ENCODE results near the gene NUDC. TPM values are rescaled to one million over a fixed set of nuclear protein-coding genes. Genes with fewer than 3 reads are reported as not detected.

The NUDC gene
- total and polyA plus RNA-seq, 5 experiments from 2014 or later: 46.6 to 131 (median 104) TPM

DNA sequence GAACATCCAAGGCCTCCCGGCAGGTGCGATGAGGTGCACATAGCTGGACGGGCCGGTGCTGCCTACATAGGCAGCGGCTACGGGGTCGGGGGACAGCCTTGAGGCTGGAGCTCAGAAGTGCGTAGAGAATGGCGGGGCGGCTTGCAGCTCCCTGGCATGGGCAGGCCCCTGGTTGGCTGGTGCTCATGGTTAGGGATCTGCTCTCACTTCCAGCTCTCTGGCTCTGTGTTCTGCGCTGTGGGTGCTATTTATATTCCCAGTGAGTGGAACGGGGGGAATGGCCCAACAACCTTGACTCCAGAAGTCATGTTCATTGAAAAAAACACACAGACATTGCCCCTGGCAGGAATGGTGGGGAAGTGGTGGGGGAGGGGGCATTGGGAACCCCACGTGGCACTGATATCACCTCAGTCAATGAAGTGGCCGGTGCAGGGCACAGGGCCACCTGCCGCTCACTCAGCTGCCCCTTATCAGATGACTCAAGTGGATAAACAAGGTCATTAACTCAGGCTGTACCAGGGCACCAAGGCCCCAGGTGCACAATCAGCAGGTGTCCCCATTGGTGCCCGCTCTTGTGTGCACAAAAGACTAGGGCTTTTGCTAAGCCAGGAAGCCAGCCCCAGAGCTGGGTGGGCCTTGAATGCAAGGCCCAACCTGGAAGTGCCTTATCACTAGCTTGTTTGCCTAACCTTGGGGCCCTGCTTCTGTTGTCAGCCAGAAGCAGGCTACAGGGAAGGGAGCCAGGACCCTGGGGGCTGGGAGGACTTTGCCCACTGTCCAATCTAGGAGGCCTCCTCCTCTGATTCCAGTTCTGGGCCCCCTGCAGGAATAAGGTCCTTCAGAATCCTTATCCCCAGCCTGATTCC, 7.6 kb upstream of the NUDC start, which contains the start of gene NR0B2:
Gene NR0B2 (minus strand): TSS at position 222 of the 866 bp plus-strand sequence. CDS start 35 bp downstream, at position 187.
- POLR2A ChIA-PET: interaction anchor here (0.7 to 1.5 kb wide), 2 partner anchors 27 to 413 kb away, joined by 3 read pairs; no protein-coding TSS in a partner anchor
- H3K27me3 Mint-ChIP-seq: peaks cover 0 to 2% (median 0%) of the 10 kb centered on the region in 5 donors
- no peaks in the 10 kb centered on the region for H3K36me3 Mint-ChIP-seq
- no peaks in the 10 kb centered on the region for H3K9me3 Mint-ChIP-seq
- H3K4me3 Mint-ChIP-seq: no peak within 1 kb of the TSS
- peak within 1 kb of the TSS in 1 of 10 donors; percentile 62 for H3K27ac Mint-ChIP-seq
- DNase-seq (no peak), ATAC-seq (no peak)
- H3K4me1 Mint-ChIP-seq: peaks cover 0 to 4% (median 0%) of the 10 kb centered on the region in 4 donors

DNA sequence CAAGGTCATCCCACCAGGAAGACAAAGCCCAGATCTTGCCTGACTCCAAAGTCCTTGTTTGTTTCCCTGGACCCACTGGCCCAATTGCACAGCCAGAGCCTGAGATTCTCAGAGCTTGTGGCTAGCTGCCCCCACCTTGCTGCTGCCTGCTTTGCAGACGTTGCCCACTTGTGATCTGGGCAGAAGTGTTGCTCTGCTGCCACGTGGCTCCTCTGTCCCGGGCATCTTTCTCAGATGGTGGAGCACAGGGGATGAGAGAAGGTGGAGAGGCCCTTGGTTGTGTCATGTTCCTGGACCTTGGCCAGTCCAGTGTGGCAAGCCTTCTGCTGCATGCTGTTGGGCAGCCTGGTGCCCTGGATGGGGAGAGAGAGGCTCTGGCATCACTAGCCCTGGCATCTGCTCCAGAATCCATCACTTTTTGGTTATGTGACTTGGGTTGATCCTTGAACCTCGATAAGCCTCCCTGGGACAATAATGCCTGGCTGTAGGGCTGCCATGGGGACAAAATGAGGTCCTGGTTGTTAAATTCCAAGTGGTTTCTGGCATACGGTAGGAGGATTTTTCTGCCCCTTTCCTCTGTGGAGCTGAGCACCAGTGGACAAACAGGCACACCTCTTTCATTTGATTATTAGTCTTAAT, 6.2 kb upstream of the NUDC start:
- DNase-seq (no peak), ATAC-seq (no peak)
- Mint-ChIP-seq H3K4me1 (peaks cover under 1 to 3% (median 2%) of the 10 kb centered on the region in 4 donors), H3K36me3 (no peaks in the 10 kb centered on the region), H3K9me3 (no peaks in the 10 kb centered on the region), H3K27me3 (no peaks in the 10 kb centered on the region), H3K27ac (no peak overlapping the region), H3K4me3 (no peak overlapping the region)
- POLR2A ChIA-PET: interaction anchor here (1.2 kb wide), 1 partner anchor 15 kb away, joined by 4 read pairs; the partner anchor contains the start of gene GPATCH3

DNA sequence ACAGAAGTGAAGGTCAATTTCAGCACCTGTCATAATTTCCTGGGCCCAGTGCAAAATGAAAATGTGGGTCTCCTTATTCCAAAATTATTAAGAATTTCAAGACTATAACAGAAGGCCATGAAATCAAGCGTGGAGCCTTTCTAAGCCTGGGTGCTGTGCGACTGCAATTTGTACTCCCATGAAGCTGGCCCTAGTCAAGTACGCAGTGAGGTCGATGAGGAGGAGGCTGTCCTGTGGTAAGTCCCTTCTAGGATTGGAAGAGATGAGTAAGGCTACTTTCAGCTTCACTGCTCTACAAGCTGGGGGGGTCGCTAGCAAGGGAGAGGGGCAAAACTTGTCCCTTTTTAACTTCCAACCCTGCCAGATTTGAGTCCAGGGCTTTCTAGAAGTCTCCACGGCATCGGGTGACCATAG, 410 bp upstream of the NUDC start:
- Mint-ChIP-seq H3K36me3 (peaks cover 0 to 23% (median 2%) of the 10 kb centered on the region in 3 donors), H3K4me1 (peaks cover 11 to 38% (median 35%) of the 10 kb centered on the region in 4 donors), H3K9me3 (no peaks in the 10 kb centered on the region), H3K27me3 (no peaks in the 10 kb centered on the region), H3K27ac (peak overlapping the region; percentile 89 to 99 (median 98)), H3K4me3 (peak overlapping the region; percentile 88 to 98 (median 96))
- DNase-seq: no peak
- peak; percentile 54 to 60 for ATAC-seq
- POLR2A ChIA-PET: interaction anchor here (0.7 to 3.5 kb wide), 5 partner anchors 12 to 134 kb away, joined by 3 to 33 read pairs (median 3); partner anchors contain the start of gene GPATCH3

DNA sequence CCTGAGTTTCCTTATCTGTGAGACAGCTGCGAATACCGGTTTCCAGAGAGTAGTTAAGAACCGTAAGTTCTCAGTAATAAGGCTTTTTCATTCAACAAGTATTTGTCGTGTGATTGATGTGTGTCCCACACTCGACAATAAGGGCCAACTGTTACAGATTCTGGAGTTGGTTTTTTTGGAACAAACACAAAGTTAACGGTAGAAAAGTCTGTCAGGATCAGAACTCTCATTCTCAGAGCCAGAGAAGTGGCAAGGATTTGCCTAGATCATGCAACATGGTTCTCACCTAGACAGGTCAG, 837 bp downstream of the NUDC start:
- no peaks in the 10 kb centered on the region for H3K9me3 Mint-ChIP-seq
- DNase-seq (no peak), ATAC-seq (no peak)
- H3K4me3 Mint-ChIP-seq: peak overlapping the region; percentile 88 to 98 (median 96)
- peaks cover 0 to 35% (median 2%) of the 10 kb centered on the region in 3 donors for H3K36me3 Mint-ChIP-seq
- H3K27me3 Mint-ChIP-seq: no peaks in the 10 kb centered on the region
- peak overlapping the region; percentile 89 to 99 (median 98) for H3K27ac Mint-ChIP-seq
- peaks cover 14 to 44% (median 41%) of the 10 kb centered on the region in 4 donors for H3K4me1 Mint-ChIP-seq
- POLR2A ChIA-PET: interaction anchor here (0.8 to 3.5 kb wide), 3 partner anchors 23 to 88 kb away, joined by 3 to 33 read pairs (median 4); partner anchors contain the start of genes GPATCH3 and KDF1

DNA sequence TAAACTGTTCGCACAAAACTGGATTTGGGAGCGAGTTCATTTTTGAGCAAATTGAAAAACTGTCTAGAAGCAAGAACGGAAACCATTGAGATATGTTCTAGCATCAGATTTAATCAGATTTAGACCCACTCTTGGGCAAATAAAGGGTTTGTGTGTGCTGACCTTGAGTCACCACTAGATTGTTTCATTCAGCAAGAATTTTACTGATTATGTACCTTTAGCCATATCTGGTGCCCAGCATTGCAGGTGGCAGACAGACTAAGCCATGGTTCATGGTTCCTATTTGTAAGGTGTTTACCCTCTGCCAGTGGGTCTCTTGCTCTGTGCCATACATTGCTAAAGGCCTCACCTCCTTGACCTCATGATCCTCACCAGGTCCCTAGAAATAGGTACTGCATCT, 1.4 kb downstream of the NUDC start:
- DNase-seq (no peak), ATAC-seq (no peak)
- Mint-ChIP-seq H3K4me3 (peak overlapping the region; percentile 88 to 98 (median 96)), H3K4me1 (peaks cover 16 to 44% (median 41%) of the 10 kb centered on the region in 4 donors), H3K27ac (peak overlapping the region in 9 of 10 donors; percentile 63 to 99 (median 98)), H3K9me3 (no peaks in the 10 kb centered on the region), H3K36me3 (peaks cover 0 to 40% (median 4%) of the 10 kb centered on the region in 3 donors), H3K27me3 (no peaks in the 10 kb centered on the region)
- POLR2A ChIA-PET: interaction anchor here (3.5 kb wide), 1 partner anchor 23 kb away, joined by 33 read pairs; the partner anchor contains the start of gene GPATCH3

- H3K9me3 Mint-ChIP-seq: no peaks in the 10 kb centered on the region
- H3K4me1 Mint-ChIP-seq: peaks cover 16 to 44% (median 43%) of the 10 kb centered on the region in 4 donors
- POLR2A ChIA-PET: interaction anchor here (0.6 kb wide), 1 partner anchor 108 kb away, joined by 4 read pairs; no protein-coding TSS in a partner anchor
- H3K27me3 Mint-ChIP-seq: no peaks in the 10 kb centered on the region
- H3K27ac Mint-ChIP-seq: peak overlapping the region in 4 of 10 donors; percentile 29 to 98 (median 75)
- ATAC-seq (no peak), DNase-seq (no peak)
- peak overlapping the region in 8 of 10 donors; percentile 18 to 98 (median 96) for H3K4me3 Mint-ChIP-seq
- peaks cover 0 to 48% (median 7%) of the 10 kb centered on the region in 3 donors for H3K36me3 Mint-ChIP-seq
Measured at GRCh38 chr1:26923711-26924110, 2.2 kb downstream of the NUDC start.

GRCh38 chr1:26932531-26932930, 11.0 kb downstream of the NUDC start:
- ATAC-seq (no peak), DNase-seq (no peak)
- peaks cover 4 to 8% (median 7%) of the 10 kb centered on the region in 4 donors for H3K4me1 Mint-ChIP-seq
- no peaks in the 10 kb centered on the region for H3K27me3 Mint-ChIP-seq
- peaks cover 0 to 73% (median 11%) of the 10 kb centered on the region in 3 donors for H3K36me3 Mint-ChIP-seq
- no peak overlapping the region for H3K4me3 Mint-ChIP-seq
- no peaks in the 10 kb centered on the region for H3K9me3 Mint-ChIP-seq
- peak overlapping the region in 5 of 10 donors; percentile 9 to 67 (median 43) for H3K27ac Mint-ChIP-seq
- POLR2A ChIA-PET: no interaction called here

DNA sequence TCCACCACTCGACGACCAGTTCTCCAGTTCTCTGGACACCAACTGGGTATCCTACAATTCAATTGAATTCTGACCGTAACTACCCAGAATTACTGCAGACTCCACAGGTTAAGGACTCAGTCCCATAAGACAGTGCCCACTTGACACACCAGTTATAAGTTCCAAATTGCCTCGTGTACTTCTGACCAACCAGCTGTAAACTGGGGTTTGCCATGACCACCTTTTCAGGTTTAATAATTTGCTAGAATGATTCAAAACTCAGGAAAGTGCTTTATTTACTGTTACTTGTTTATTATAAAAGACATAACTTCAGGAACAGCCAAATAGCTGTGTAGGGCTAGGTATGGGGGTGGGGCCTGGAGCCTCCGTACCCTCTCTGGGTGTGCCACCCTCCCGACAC, 15.3 kb downstream of the NUDC start:
- H3K4me3 Mint-ChIP-seq: no peak overlapping the region

DNA sequence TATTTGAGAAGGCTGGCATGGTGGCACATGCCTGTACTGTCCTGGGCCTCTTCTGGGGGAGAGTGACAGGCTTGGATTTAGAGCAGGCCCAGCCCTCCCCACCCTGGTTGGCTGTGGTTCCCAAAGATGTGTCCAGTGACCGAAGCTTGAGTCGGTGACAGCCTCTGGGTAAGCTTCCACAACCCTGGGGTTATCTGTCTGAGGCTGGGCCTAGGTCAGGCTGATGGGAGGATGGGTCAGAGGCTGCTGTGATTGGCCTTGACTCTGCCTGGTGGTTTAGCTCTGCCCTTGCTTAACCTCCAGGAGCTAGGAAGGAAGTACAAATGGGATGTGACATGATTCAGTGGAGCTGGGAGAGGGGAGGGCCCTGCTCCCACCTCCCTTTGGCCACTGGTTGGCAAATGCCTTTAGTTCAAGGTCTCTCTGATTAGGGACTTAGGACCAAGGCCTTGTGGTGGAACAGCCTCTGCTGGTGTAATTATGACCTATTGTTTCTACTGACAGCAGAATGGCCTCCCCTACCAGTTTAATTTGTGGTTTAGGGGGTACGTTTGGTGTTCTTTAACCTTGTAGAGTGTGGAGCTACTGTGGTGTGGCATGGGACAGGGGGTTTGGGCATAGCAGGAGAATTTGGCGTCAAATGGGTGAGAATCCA, 16.6 kb downstream of the NUDC start:
- no peak for DNase-seq
- ATAC-seq: no peak
- Mint-ChIP-seq H3K9me3 (no peaks in the 10 kb centered on the region), H3K27ac (peak overlapping the region in 1 of 10 donors; percentile 57), H3K4me3 (no peak overlapping the region), H3K27me3 (no peaks in the 10 kb centered on the region), H3K36me3 (peaks cover 0 to 65% (median 5%) of the 10 kb centered on the region in 3 donors), H3K4me1 (peaks cover 0 to 6% (median 4%) of the 10 kb centered on the region in 4 donors)
- POLR2A ChIA-PET: no interaction called here

More for the DNA sequence above, 15.3 kb downstream of the NUDC start:
- H3K9me3 Mint-ChIP-seq: no peaks in the 10 kb centered on the region
- H3K36me3 Mint-ChIP-seq: peaks cover 0 to 63% (median 6%) of the 10 kb centered on the region in 3 donors
- DNase-seq: no peak
- no peak overlapping the region for H3K27ac Mint-ChIP-seq
- H3K4me1 Mint-ChIP-seq: peaks cover 6 to 10% (median 7%) of the 10 kb centered on the region in 4 donors
- POLR2A ChIA-PET: no interaction called here
- ATAC-seq: no peak
- H3K27me3 Mint-ChIP-seq: no peaks in the 10 kb centered on the region

- no peaks in the 10 kb centered on the region for H3K27me3 Mint-ChIP-seq
- peaks cover 0 to 6% (median 3%) of the 10 kb centered on the region in 4 donors for H3K4me1 Mint-ChIP-seq
- no peak overlapping the region for H3K4me3 Mint-ChIP-seq
- no peak for ATAC-seq
- H3K36me3 Mint-ChIP-seq: peaks cover 0 to 65% (median 4%) of the 10 kb centered on the region in 3 donors
- no peaks in the 10 kb centered on the region for H3K9me3 Mint-ChIP-seq
- H3K27ac Mint-ChIP-seq: peak overlapping the region in 3 of 10 donors; percentile 48 to 57 (median 56)
- POLR2A ChIA-PET: no interaction called here
- DNase-seq: no peak
Measured at GRCh38 chr1:26938659-26939025, 17.1 kb downstream of the NUDC start.

DNA sequence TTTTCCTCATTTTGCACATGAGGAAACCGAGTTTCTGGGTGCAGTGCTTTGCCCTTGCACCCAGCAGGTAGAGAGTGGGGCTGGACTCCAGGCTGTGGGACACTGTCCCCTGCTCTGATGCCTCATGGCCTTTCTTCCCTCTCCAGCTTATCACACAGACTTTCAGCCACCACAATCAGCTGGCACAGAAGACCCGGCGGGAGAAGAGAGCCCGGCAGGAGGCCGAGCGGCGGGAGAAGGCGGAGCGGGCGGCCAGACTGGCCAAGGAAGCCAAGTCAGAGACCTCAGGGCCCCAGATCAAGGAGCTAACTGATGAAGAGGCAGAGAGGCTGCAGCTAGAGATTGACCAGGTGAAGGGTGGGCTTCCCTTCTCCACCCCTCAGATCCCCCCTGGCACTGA, 19.8 kb downstream of the NUDC start:
- POLR2A ChIA-PET: no interaction called here
- Mint-ChIP-seq H3K27me3 (no peaks in the 10 kb centered on the region), H3K9me3 (no peaks in the 10 kb centered on the region), H3K4me3 (no peak overlapping the region), H3K36me3 (peaks cover 0 to 70% (median 8%) of the 10 kb centered on the region in 3 donors), H3K4me1 (peaks cover 0 to 6% (median 3%) of the 10 kb centered on the region in 4 donors), H3K27ac (no peak overlapping the region)
- ATAC-seq (no peak), DNase-seq (no peak)

DNA sequence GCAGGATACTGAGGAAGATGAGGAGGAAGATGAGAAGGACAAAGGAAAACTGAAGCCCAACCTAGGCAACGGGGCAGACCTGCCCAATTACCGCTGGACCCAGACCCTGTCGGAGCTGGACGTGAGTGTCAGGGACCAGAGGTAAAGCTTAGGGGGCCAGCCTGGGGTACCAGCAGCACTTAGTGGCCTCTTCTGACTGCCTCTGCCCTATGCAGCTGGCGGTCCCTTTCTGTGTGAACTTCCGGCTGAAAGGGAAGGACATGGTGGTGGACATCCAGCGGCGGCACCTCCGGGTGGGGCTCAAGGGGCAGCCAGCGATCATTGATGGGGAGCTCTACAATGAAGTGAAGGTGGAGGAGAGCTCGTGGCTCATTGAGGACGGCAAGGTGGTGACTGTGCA, 21.1 kb downstream of the NUDC start:
- DNase-seq (no peak), ATAC-seq (no peak)
- POLR2A ChIA-PET: no interaction called here
- Mint-ChIP-seq H3K9me3 (no peaks in the 10 kb centered on the region), H3K27ac (peak overlapping the region in 3 of 10 donors; percentile 43 to 78 (median 46)), H3K36me3 (peaks cover 0 to 69% (median 11%) of the 10 kb centered on the region in 3 donors), H3K27me3 (no peaks in the 10 kb centered on the region), H3K4me3 (no peak overlapping the region), H3K4me1 (peaks cover 0 to 6% (median 3%) of the 10 kb centered on the region in 4 donors)

Measured in naive thymus-derived CD8-positive, alpha-beta T cell (primary cell).